Left renal cortex interstitium (tissue), 4 donors: ENCODE measurements around the gene CTNNA1. TPM values are rescaled to one million over a fixed set of nuclear protein-coding genes. Genes with fewer than 3 reads are reported as not detected.
"Not testable (repeated sequence)": the region's sequence is repeated elsewhere in the genome, so short reads cannot be mapped to it uniquely, and the experiment has no call there.

Source experiments
- DNase-seq, 4 donors: peaks; one replicate each; pipeline ENCODE4 v3.0.0-alpha.2; 2013; ENCODE audit warnings: low read depth in 4 of 4, low spot score in 2 of 4, missing footprints in 1 of 4
- polyA plus RNA-seq, 4 donors: library from polyadenylated mRNA; unstranded; fragments of 120-200 nt; gene quantifications; one replicate each; pipeline ENCODE4 v1.2.1, GENCODE V29; 2013; ENCODE audit not compliant: insufficient read length in 4 of 4

Gene CTNNA1
- polyA plus RNA-seq, 4 donors = 383 to 405 (median 391) TPM

- no peak for DNase-seq
Observed at GRCh38 chr5:138755084-138755748, 2.0 kb downstream of the CTNNA1 start.

- no peak for DNase-seq
Observed at GRCh38 chr5:138757061-138757776, 4.0 kb downstream of the CTNNA1 start.

- DNase-seq = no peak
Observed at GRCh38 chr5:138760448-138761110, 7.4 kb downstream of the CTNNA1 start.

GRCh38 chr5:138761115-138761514 is 7.9 kb downstream of the CTNNA1 start:
- not testable (repeated sequence) for DNase-seq

GRCh38 chr5:138761670-138762069 is 8.4 kb downstream of the CTNNA1 start:
- DNase-seq = not testable (repeated sequence)

- DNase-seq = no peak
Observed at GRCh38 chr5:138762110-138762509, 8.9 kb downstream of the CTNNA1 start.

GRCh38 chr5:138763037-138763778 is 10.0 kb downstream of the CTNNA1 start:
- DNase-seq = no peak

- no peak for DNase-seq
Observed at GRCh38 chr5:138770291-138770690, 17.1 kb downstream of the CTNNA1 start.

GRCh38 chr5:138770977-138771376 is 17.8 kb downstream of the CTNNA1 start:
- no peak for DNase-seq

GRCh38 chr5:138772986-138773594 is 19.9 kb downstream of the CTNNA1 start:
- DNase-seq = no peak

GRCh38 chr5:138773624-138774023 is 20.4 kb downstream of the CTNNA1 start:
- DNase-seq = not testable (repeated sequence)

- no peak for DNase-seq
Observed at GRCh38 chr5:138775034-138775433, 21.8 kb downstream of the CTNNA1 start.

GRCh38 chr5:138778234-138778633 is 25.0 kb downstream of the CTNNA1 start:
- DNase-seq = no peak

GRCh38 chr5:138783976-138784375 is 30.8 kb downstream of the CTNNA1 start:
- DNase-seq = no peak

- no peak for DNase-seq
Observed at GRCh38 chr5:138784590-138784989, 31.4 kb downstream of the CTNNA1 start.

GRCh38 chr5:138789771-138790242 is 36.6 kb downstream of the CTNNA1 start:
- DNase-seq = no peak

GRCh38 chr5:138790684-138791083 is 37.5 kb downstream of the CTNNA1 start:
- no peak for DNase-seq

- no peak for DNase-seq
Observed at GRCh38 chr5:138792195-138792790, 39.1 kb downstream of the CTNNA1 start.

- DNase-seq = no peak
Observed at GRCh38 chr5:138793575-138793974, 40.4 kb downstream of the CTNNA1 start.

- no peak for DNase-seq
Observed at GRCh38 chr5:138803285-138803684, 50.1 kb downstream of the CTNNA1 start.
